Activated T-cell treated with anti-CD3 and anti-CD28 coated beads, Interleukin-2, amount 50 U/mL, for 48 hours (primary cell): ENCODE data around the gene MXD4.
A peak's percentile ranks its signal among the peaks of the same experiment; 100 is the strongest.

Source experiments
- DNase-seq, 2 experiments: peaks; one replicate each; pipeline ENCODE4 v3.0.0-alpha.2; 2020

Gene MXD4, protein sequence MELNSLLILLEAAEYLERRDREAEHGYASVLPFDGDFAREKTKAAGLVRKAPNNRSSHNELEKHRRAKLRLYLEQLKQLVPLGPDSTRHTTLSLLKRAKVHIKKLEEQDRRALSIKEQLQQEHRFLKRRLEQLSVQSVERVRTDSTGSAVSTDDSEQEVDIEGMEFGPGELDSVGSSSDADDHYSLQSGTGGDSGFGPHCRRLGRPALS

DNA sequence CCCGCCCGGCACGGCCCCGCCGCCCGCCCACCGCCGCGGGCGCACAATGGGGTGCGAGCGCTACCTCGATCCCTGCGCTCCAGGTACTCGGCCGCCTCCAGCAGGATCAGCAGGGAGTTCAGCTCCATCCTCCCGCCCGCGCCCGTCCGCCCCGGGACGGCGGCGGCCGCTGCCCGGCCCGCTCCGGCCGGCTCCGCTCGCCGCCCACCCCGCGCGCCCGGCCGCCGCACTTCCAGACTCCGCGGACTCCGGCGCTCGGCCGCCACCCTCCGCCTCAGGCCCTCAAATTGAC lies at the start of gene MXD4:
TSS of gene MXD4 (minus strand) at position 257 of the 292 bp plus-strand sequence. CDS start at position 128, 129 bp downstream.
- DNase-seq = no peak

DNA sequence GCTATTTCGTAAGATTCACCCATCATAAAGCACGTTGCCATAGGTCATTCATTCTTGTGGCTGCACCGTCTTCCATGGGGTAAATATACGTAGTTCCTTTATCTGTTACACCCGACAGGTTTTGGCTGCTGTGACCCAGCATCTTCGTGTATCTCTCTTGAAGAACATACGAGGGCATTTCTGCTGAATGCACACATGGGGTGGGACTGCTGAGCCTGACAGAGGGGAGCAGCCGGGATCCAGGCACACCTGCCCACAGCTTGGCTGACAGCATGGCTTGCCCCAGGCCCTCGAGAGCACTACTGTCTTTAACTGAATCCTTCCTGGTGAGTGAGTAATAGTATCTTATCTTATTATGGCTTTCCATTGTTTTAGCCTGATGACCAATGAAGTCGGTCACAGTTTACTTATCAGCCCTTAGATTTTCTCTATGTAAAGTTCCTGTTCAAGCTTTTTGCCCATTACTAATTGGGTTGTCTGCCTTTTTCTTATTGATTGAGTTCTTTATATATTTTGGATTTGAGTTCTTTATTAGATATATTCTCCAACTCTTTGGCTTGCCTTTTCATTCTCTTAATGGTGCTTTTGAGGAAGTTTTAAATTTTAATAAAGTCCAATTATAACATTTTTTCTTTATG lies 45.0 kb upstream of the MXD4 start:
- peak in 1 of 2 experiments; percentile 8 for DNase-seq

DNA sequence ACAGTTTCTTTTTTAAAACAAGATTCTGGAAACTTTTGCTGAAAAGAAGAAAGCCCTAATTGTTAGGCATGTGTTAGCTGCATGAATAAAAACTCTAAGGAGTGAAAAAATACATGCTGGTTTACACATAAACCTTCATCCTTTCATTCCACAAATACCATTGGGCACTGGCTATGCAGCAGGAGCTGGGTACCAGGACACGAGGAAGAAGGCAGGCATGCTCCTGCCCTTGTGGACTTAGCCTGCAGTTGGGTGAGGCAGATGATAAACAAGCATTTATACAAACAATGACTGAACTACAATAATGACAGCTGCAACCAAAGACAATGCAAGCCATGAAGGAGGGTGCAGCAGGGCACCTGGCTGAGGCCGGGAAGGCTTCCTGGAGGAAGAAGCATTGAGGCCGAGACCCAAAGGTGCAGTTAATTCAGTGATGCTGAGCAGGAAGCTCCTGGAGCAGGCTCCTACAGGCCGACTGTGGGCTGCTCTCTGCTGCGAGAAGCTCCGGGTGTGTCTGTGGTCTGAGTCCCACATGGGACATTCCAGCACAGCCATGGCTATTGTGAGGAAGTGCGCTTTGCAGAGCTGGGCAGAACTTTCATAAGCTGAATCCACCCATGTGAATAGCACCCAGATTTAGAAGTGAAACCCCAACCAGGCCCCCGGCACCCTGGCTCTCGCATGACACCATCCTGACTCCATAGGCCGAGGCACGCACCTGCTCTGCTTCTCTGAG lies 44.0 kb upstream of the MXD4 start:
- no peak for DNase-seq

DNA sequence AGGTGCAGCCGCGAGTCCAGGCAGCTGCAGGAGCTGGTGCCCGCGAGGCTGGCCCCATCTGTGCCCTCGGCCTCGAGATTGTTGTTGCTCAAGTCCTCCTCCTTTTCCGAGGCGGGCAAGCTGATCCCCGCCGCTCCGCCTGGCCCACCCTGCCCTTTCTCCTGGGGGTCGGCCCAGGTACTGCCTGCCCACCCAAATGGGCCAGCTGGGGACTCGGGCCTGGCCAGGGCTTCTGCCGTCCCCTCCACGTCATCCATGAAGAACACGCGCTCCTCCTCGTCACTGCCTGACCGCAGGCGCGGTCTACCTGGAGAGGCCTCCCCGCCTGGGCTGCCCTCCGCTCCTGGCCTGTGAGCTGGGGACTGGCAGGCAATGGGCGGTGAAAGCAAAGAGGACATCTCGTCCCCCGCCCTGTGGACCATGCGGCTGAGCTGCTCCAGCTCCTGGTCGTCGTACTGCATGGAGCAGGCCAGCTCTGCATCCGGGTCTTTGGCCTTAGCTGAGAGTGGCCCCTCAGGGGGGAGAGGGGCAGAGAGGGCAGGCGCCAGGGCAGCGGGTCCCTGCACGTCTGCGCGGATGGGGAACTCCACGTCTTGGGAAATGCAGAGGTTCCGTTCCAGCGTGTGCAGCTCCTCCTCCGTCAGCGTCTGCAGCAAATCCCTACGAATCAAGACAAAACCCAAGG lies 43.1 kb upstream of the MXD4 start:
- peak in 1 of 2 experiments; percentile 9 for DNase-seq

DNA sequence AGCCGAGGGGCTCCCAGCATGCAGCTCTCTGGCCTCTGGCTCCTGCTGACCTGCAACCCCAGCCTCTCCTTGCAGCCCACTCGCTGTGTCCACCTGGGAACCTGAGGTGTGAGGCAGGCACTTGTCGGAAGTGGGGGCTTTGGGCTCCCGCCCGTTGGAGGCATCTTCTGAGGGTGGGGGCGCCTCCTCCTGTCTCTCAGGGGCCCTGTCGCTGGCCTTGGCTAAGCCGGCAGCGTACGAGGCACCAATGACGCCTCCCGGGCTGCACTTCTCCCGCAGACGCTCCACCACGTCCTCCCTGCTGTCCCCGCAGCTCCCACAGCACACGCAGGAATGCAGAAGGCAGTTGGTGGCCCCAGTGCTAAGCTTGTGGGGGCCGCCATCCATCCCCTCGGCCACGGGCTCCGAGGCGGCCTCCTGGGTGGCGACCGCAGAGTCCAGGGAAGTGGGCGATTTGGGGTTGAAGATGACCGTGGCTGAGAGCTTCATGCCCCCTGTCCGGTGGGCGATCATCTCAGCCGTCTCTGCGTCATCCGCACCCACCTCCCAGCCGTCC lies 42.5 kb upstream of the MXD4 start:
- DNase-seq = no peak

DNA sequence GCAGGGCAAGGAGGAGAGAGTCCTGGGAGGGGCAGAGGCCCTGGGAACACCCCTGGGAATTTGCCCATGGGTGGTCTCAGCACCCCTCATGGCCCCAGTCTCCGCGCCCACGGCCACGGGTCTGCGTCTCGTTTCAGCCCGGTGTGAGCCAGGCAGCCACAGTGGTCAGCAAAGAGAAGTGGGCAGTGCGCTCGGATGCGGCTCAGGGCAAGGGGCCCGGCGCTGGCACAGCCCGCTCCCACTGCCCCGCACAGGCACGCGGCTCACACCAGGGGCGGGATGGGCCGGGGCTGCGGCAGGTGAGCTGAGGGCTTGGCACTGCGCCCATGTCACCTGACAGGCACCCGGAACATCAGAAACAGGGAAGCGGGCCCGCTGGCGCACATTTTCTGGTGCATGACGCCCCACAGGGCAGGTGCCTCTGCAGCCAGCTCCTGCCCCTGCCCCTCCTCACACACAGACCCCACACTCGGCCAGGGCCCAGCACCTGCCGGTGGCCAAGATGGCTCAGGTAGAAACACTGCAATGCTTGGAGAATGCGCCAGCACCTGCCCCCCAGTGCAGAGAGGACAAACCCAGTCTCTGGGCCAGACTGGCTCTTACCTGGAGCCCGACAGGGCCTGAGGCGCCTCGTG lies 41.9 kb upstream of the MXD4 start:
- peak in 1 of 2 experiments; percentile 4 for DNase-seq

DNA sequence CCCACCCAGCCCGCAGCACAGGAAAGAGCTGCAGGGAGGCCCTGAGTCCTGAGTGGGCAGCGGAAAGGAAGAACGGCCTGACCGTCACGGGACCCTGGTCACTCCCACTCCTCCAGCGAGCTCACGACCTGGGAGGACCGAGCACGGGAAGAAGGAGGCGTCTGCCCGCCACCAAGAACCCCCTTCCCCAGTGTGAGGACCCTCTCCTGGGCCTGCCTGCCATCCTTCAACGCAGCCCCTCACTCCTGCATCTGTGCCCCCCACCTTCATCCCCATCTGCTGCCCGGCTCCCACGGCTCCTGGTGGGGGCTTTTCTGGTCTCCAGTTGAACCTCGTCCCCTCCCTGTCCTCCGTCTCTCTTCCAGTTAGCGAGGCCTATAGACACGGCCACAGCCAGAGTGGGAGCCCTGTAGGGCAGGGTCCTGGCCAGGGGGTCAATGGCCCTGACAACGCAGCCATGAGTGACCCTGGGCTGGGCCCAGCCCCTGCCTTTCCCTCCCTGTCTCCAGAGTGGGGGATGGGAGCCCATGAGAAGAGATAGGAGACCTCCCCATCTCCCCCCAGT lies 41.3 kb upstream of the MXD4 start:
- peak in 1 of 2 experiments; percentile 9 for DNase-seq

DNA sequence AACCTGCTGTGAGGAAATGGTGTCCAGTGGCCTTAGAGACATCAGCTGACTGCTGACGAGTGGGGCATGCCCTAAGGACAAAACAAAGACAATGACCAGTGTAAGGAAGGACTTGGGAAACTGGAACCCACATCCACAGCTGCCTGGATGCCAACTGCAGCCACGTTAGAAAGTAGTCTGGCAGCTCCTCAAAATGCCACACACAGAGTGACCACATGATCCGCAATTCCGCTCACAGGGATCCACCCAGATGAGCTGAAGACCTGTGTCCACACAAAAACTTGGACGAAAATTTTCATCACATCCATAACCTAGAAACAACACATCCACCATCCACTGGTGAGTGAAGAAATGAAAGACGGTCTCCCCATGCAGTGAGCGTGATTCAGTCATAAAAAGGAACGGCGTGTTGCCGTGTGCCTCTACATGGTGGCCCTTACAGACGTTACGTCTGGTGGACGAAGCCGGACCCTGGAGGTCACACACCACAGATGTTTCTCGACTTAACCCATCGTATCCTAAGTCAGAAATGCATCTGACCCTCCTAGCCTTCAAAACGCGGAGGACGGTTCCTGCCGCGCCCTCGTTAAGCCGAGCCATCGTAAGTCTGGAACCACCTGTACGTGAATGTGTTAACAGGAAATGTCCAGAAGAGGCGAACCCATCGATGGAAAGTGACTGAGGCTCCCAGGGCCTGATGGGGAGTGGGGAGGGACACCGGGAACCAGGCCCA lies 40.6 kb upstream of the MXD4 start:
- DNase-seq = peak in 1 of 2 experiments; percentile 9

DNA sequence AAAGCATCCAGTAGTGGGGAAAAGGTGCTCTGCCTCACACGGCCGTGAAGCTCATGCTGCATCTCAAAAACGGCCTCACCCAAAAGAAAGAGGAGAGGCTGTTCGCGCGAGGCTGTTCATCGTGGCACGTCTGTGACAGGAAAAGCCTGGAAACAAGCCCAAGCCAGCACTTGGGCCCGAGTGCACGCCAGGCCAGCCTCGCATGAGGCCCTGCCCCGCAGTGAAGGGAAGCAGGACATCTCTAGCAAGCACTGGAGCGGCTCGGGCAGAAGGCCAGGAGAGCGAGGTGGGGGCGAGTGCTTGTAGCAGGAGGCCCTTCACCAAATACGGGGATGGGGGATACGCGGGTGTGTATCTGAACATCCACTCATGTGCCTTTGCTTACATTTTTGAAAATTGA lies 39.9 kb upstream of the MXD4 start:
- DNase-seq = peak in 1 of 2 experiments; percentile 5

DNA sequence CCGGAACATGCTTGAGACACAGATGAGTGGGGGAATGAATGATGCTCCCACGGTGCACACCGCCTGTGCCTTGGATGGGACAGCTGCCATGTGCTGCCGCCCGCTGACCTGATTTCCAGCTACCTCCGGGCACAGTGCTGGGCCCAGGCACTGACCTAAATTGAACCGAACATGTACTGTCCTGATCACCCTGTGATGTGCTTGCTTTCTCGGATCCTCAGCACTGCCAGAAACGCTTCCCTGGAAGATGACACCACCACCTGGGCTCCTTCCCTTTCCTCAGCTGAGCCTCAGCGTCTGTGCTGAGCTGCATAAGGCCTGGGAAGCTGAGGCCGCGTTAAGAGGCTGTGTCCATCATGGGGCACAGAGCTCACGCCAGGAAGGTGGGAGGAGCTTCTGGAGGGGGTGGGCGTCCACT lies 39.3 kb upstream of the MXD4 start:
- no peak for DNase-seq

DNA sequence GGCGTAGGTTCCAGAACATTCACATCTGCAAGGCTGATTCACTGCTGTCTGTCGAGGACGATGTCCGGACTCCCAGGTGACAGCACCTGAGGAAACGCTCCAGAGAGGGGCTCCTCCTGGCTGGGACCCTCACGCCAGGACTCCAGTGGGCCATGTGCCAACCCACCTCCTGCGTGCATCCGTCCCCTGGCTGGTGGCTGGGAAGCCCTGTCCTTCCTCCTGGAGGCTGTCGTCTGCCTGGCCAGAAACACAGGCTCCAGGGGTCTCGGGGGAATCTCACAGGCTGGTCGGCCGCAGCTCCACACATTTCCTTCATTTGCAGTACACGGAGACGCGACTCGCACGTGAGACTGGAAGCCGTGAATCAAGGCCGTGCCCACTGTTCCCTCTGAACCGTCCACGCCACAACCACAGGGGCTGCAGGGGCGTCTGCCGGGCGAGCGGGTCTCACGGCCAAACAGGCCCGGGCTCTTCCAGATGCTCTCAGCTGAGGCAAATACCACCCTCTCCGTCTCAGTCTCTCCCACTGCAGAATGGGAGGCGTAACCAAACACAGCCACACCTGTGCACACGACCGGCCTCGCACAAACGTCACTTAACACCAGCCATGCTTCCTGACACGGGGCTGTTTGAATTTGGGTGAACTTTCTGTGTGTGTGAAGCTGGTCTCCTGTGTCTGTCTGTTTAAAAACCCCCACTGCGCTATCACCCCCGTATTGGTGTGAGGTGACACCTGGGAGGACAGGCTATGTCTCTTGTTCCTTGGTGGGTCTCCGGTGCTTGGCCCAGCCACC lies 38.7 kb upstream of the MXD4 start:
- DNase-seq = peak in 1 of 2 experiments; percentile 8

DNA sequence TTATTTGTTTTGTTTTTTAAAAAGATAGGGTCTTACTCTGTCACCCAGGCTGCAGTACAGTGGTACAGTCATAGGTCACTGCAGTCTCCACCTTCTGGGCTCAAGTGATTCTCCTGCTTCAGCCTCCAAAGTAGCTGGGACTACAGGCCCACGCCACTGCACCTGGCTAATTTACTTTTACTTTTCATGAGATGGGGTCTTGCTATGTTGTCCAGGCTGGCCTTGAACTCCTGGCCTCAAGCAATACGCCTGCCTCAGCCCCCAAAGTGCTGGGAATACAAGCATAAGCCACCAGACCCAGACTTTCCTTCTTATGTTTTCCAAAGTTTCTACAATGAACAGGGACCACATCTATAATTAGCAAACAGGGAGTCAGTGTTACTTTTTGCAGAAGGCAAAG lies 37.9 kb upstream of the MXD4 start:
- DNase-seq = peak in 1 of 2 experiments; percentile 0

DNA sequence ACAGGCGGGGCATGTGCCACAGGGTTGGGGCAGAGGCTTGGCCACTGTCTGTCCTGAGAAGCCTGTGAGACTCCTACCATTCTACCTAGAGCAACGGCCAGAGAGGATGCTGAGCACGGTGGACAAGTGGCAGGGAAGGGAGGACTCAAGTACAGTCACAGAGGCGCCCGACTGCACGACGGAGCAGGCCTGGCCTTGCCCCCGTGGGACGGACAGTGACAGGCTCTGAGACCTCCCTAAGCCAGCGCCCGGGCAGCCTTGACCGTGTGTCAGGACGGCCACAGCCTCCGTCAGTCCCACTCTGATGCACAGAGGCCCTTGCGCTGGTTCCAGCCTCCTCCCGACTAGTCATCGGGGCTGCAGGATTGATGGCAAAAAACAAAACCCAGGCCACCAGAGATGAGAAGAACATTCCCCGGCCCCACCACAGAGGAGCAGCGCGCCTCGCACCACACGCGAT lies 36.7 kb upstream of the MXD4 start:
- no peak for DNase-seq

DNA sequence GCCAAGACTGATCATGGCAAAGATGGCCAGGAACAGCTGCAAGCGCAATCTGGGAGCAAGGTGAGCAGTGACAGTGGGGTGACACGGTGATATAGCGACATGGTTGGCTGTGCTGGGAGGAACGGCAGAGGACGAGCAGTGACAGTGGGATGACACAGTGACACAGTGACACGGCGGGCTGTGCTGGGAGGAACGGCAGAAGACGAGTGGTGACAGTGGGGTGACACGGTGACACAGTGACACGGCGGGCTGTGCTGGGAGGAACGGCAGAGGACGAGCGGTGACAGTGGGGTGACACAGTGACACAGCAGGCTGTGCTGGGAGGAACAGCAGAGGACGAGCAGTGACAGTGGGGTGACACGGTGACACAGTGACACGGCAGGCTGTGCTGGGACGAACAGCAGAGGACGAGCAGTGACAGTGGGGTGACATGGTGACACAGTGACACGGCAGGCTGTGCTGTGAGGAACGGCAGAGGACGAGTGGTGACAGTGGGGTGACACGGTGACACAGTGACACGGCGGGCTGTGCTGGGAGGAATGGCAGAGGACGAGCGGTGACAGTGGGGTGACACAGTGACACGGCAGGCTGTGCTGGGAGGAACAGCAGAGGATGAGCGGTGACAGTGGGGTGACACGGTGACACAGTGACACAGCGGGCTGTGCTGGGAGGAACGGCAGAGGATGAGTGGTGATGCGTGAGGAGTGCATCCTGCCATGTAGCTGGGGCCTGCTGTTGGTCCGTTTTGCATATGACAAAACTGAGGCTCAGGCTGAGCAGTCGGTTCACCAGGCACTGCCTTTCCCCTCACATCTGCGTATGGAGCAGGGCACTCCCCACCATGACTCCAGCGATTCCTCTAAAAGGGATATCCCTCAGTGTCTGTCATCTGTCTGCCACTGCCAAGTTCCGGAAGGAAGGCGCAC lies 36.0 kb upstream of the MXD4 start:
- DNase-seq = peak in 1 of 2 experiments; percentile 39

DNA sequence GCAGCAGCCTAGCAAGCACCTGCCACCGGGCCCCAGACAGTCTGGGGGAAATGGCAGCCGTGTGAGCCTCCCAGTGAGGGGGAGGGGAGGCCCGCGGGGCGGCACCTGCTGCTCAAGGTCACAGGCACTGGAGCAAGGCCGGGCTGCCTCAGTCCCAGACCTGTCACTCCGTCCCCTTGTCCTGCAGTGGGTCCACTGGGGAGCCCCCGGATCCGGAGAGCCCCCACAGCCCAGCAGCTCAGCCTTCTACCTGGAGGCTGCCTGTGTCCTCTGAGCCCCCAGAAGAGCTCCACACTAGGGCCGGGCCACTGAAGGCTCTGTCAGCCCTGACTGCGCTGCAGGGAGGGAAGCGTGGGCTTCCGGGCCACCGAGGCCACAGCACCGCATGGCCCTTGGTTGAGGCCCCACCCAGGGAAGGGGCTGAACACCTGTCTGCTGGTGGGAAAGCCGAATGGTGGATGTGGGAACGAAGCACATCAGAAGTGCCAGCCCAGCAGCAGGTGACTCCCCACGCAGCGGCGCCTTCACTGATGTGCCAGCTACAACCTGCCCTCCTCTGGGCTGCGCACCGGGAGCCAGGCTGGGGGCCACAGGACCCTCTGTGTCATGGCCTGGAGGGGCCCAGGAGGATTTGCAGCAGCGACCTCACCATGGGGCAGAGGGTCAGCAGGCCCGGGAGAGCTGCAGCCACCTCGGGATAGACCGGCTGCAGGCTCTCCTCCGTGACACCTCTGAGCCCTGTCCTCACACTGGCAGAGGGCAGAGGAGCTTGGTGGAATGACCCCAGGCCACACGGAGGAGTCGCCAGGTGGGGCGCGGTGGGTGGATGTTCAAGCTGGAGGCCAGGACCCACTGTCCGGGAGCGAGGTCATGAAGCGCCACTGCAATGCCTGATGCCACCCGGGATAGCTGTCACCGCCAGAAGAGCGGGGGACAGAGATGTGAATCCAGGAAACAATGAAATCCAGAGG lies 35.0 kb upstream of the MXD4 start:
- DNase-seq = peak in 1 of 2 experiments; percentile 26

DNA sequence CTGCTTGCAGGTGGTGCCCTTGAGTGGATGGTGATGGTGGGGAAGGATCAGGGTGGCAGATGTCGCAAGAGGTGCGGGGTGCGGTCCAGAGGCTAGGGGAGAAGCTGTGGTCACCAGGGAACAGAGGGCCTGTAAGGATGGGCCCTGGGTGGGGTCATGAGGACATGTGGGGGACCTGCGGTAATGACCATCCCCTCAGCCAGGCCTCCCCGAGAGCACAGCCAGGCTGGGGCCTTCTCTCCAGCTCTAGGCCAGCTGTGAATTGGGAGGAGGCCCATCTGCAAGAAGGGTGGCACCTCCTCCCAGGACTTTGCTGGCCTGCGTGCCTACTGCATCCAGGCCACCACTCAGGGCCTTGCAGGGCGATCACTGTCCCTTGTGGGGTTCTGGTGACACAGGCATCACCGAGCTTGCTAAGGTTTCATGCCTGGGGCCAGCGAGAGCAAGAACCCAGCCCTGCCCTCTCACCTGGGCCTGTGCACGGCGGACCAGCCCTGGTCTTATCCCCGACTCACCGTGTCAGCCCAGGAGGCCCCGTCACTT lies 34.1 kb upstream of the MXD4 start:
- peak in 1 of 2 experiments; percentile 26 for DNase-seq

DNA sequence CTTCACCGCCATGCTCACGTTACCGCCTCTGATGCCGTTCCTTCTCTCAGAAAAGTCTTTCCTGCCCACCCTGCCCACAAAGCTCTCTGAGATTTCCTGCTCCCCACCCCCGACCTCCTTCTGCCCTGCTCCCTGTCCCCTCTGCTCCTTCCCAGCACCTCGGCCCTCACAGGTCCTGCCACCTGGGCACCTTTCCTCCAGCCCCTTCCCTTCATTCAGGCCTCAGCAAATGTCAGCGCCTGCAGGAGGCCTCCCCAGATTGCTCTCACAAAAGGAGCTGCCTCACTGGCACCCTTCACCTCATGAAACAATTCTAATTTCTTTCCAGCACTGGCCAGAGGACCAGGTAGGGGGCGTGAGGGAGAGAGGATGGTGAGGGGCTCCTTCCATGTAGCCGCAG lies 33.6 kb upstream of the MXD4 start:
- DNase-seq = no peak

DNA sequence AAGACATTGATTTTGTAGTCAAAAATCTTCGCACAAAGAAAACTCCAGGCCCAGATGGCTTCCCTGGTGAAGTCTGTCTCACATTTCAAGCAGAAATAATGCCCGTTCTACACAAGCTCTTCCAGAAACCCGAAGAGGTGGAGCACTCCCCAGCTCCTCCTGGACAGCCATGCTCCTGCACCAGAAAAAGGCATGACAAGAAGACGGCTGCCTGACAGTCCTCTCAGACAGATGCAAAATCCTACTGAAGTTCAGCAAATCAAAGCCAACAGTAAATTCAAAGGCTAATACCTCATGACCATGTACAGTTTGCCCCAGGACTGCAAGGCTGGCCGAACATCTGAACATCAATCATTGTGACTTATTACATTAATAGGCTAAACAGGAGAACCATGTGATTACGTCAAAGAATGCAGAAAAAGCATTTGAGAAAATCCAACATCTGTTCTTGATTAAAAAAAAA lies 30.8 kb upstream of the MXD4 start:
- DNase-seq = peak in 1 of 2 experiments; percentile 9
